Peyer's patch (tissue), 4 donors: ENCODE data around the gene PALD1. TPM values are rescaled to one million over a fixed set of nuclear protein-coding genes. Genes with fewer than 3 reads are reported as not detected.

Experiments used
- DNase-seq, 3 donors: peaks; one replicate each; pipeline ENCODE4 v3.0.0-alpha.2; 2017 to 2019
- H3K27ac ChIP-seq, 4 donors: fragments of 200-600 bp; sonication (generic); one replicate each; pipeline ENCODE4 v1.5.1; 2016 to 2019
- H3K27me3 ChIP-seq, 2 donors: fragments of 200-600 bp; sonication (generic); one replicate each; pipeline ENCODE4 v1.5.1; 2019
- H3K36me3 ChIP-seq, 3 donors: fragments of 200-600 bp; sonication (generic); one replicate each; pipeline ENCODE4 v1.5.1; 2016 to 2019
- H3K4me1 ChIP-seq, 4 donors: fragments of 200-600 bp; sonication (generic); one replicate each; pipeline ENCODE4 v1.5.1; 2016 to 2019
- H3K4me3 ChIP-seq, 4 donors: fragments of 200-600 bp; sonication (generic); 1 replicate in 3 of 4; 2 replicates in 1 of 4; pipeline ENCODE4 v1.5.1; 2016 to 2019; ENCODE audit warnings: mild to moderate bottlenecking in 1 of 4
- H3K9me3 ChIP-seq, 4 donors: fragments of 200-600 bp; sonication (generic); one replicate each; pipeline ENCODE4 v1.5.1; 2016 to 2019; ENCODE audit warnings: mild to moderate bottlenecking in 1 of 4
- POLR2A ChIP-seq, 2 donors: fragments of 450-650 bp; IDR thresholded peaks; one replicate each; pipeline ENCODE4 v1.5.1; 2017; ENCODE audit warnings: antibody characterized with exemption in 2 of 2, mild to moderate bottlenecking in 2 of 2, moderate library complexity in 2 of 2
- total RNA-seq, 4 donors: library from RNA; depleted of rRNA; stranded (reverse); fragments of >200 nt; gene quantifications; one replicate each; pipeline ENCODE4 v1.1.0, GENCODE V29; 2016
- TF ChIP-seq, protein P1 (sequence below), 6 experiments: fragments of 450-650 bp in 4 of 6; fragments of 200-600 bp in 2 of 6; sonication (generic) in 1 of 6; IDR thresholded peaks; one replicate each; pipeline ENCODE4 v1.5.1; 2017 to 2019; ENCODE audit warnings: antibody characterized with exemption in 6 of 6, mild to moderate bottlenecking in 3 of 6, moderate library complexity in 1 of 6

Gene PALD1
- total RNA-seq, 4 donors from 2014 or later: 1.2 to 15.7 (median 3.6) TPM

GRCh38 chr10:70571636-70572439 lies 93.3 kb downstream of the PALD1 start:
- Histone ChIP-seq H3K27me3 (no peaks in the 10 kb centered on the region), H3K4me3 (no peak overlapping the region), H3K36me3 (no peaks in the 10 kb centered on the region), H3K4me1 (peaks cover 0 to 15% (median 7%) of the 10 kb centered on the region in 4 donors), H3K9me3 (no peaks in the 10 kb centered on the region), H3K27ac (no peak overlapping the region)
- TF ChIP-seq POLR2A (IDR thresholded peaks at IDR 0.05): no peak
- TF ChIP-seq, protein P1, sequence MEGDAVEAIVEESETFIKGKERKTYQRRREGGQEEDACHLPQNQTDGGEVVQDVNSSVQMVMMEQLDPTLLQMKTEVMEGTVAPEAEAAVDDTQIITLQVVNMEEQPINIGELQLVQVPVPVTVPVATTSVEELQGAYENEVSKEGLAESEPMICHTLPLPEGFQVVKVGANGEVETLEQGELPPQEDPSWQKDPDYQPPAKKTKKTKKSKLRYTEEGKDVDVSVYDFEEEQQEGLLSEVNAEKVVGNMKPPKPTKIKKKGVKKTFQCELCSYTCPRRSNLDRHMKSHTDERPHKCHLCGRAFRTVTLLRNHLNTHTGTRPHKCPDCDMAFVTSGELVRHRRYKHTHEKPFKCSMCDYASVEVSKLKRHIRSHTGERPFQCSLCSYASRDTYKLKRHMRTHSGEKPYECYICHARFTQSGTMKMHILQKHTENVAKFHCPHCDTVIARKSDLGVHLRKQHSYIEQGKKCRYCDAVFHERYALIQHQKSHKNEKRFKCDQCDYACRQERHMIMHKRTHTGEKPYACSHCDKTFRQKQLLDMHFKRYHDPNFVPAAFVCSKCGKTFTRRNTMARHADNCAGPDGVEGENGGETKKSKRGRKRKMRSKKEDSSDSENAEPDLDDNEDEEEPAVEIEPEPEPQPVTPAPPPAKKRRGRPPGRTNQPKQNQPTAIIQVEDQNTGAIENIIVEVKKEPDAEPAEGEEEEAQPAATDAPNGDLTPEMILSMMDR (IDR thresholded peaks at IDR 0.05): no peak
- DNase-seq: no peak

GRCh38 chr10:70573599-70574506 lies 95.3 kb downstream of the PALD1 start:
- Histone ChIP-seq H3K4me1 (peaks cover 0 to 15% (median 9%) of the 10 kb centered on the region in 4 donors), H3K27me3 (no peaks in the 10 kb centered on the region), H3K36me3 (no peaks in the 10 kb centered on the region), H3K27ac (no peak overlapping the region), H3K4me3 (no peak overlapping the region), H3K9me3 (no peaks in the 10 kb centered on the region)
- no peak for TF ChIP-seq POLR2A (IDR thresholded peaks at IDR 0.05)
- TF ChIP-seq, protein P1 (IDR thresholded peaks at IDR 0.05): no peak
- no peak for DNase-seq

DNA sequence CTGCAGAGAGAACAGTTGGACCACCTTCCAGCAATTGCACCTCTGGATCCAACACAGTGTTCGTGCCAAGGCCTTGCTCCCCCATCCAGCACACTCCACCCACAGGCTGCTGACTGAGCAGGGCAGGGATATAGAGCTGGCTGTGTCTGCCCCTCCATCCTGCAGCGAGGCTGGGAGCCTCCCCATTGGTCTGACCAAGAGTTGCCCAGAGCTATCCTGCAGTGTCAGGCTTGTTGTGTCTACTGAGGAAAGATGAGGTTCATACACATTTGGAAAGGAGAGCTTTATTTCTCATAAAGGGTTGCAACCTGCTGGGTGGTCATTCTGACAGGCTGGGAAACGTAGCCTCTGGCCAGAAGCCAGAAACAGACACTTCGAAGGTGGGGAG lies 96.9 kb downstream of the PALD1 start:
- no peak for DNase-seq
- Histone ChIP-seq H3K27me3 (no peaks in the 10 kb centered on the region), H3K4me3 (no peak overlapping the region), H3K27ac (peak overlapping the region in 3 of 4 donors; percentile 1 to 69 (median 40)), H3K9me3 (no peaks in the 10 kb centered on the region), H3K36me3 (no peaks in the 10 kb centered on the region), H3K4me1 (peaks cover 0 to 19% (median 11%) of the 10 kb centered on the region in 4 donors)
- TF ChIP-seq, protein P1 (IDR thresholded peaks at IDR 0.05): no peak
- TF ChIP-seq POLR2A (IDR thresholded peaks at IDR 0.05): no peak

- peak overlapping the region in 1 of 4 donors; percentile 5 for H3K4me3 ChIP-seq
- no peak for TF ChIP-seq POLR2A (IDR thresholded peaks at IDR 0.05)
- TF ChIP-seq, protein P1 (IDR thresholded peaks at IDR 0.05): no peak
- H3K9me3 ChIP-seq: no peaks in the 10 kb centered on the region
- peaks cover 0 to 19% (median 11%) of the 10 kb centered on the region in 4 donors for H3K4me1 ChIP-seq
- H3K27ac ChIP-seq: peak overlapping the region; percentile 22 to 69 (median 33)
- DNase-seq: peak in 2 of 3 donors; percentile 70 to 79
- no peaks in the 10 kb centered on the region for H3K27me3 ChIP-seq
- H3K36me3 ChIP-seq: no peaks in the 10 kb centered on the region
Measured at GRCh38 chr10:70575874-70576802, 97.6 kb downstream of the PALD1 start.
